NOMO-1 (cell line): ENCODE measurements around the gene FOSL2.

Source experiments
- DNase-seq, 2 experiments: peaks; one replicate each; lab custom pipeline; 2025; ENCODE audit not compliant: unreplicated experiment in 2 of 2; lab: John Stamatoyannopoulos, UW

Gene FOSL2

GRCh38 chr2:28408764-28409599 is 16.3 kb downstream of the FOSL2 start:
- peak; percentile 27 to 53 for DNase-seq

- no peak for DNase-seq
Observed at GRCh38 chr2:28411166-28411755, 18.6 kb downstream of the FOSL2 start.

- no peak for DNase-seq
Observed at GRCh38 chr2:28411956-28412609, 19.4 kb downstream of the FOSL2 start.

- DNase-seq = no peak
Observed at GRCh38 chr2:28412625-28413151, 20.0 kb downstream of the FOSL2 start.

GRCh38 chr2:28413152-28413898 is 20.7 kb downstream of the FOSL2 start:
- no peak for DNase-seq

GRCh38 chr2:28413899-28414295 is 21.2 kb downstream of the FOSL2 start:
- no peak for DNase-seq

GRCh38 chr2:28414583-28414982 is 21.9 kb downstream of the FOSL2 start:
- no peak for DNase-seq

GRCh38 chr2:28415010-28415409 is 22.4 kb downstream of the FOSL2 start:
- no peak for DNase-seq

- no peak for DNase-seq
Observed at GRCh38 chr2:28415715-28416114, 23.1 kb downstream of the FOSL2 start.

GRCh38 chr2:28419003-28419402 is 26.3 kb downstream of the FOSL2 start:
- DNase-seq = no peak

- DNase-seq = no peak
Observed at GRCh38 chr2:28419443-28420270, 27.0 kb downstream of the FOSL2 start.

- DNase-seq = no peak
Observed at GRCh38 chr2:28420722-28421121, 28.1 kb downstream of the FOSL2 start.

GRCh38 chr2:28422908-28423741 is 30.5 kb downstream of the FOSL2 start:
- no peak for DNase-seq

GRCh38 chr2:28423856-28424605 is 31.4 kb downstream of the FOSL2 start:
- DNase-seq = peak; percentile 58 to 81

GRCh38 chr2:28424799-28425463 is 32.3 kb downstream of the FOSL2 start:
- no peak for DNase-seq

- no peak for DNase-seq
Observed at GRCh38 chr2:28425464-28425835, 32.8 kb downstream of the FOSL2 start.

- peak in 1 of 2 experiments; percentile 45 for DNase-seq
Observed at GRCh38 chr2:28427741-28428415, 35.2 kb downstream of the FOSL2 start.
